ENCODE measurements around the gene MAN1C1. TPM values are rescaled to one million over a fixed set of nuclear protein-coding genes. Genes with fewer than 3 reads are reported as not detected.

The MAN1C1 gene
- polyA plus RNA-seq, 1 of the 3 experiments (the other 2 are of a cell fraction) = 0.20 TPM

DNA sequence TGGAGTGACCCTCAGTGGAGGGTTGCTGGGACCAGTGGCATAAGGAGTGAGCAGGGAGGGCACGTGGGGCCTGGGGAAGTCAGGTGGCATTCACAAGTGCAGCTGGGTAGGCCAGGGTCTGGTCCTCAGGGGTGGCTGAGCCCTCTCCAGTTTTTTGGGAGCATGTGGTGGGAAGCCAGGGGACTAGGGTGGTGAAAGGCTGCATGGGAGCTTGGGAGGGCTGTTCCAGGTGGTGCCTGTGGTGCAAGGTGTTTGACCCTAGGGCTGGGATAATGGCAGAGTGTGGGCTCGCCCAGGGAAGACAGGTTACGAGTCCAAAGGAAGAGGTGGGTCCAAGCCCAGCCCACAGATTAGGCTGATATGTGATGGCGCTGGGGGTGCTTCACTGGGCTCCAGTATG is 30.5 kb downstream of the MAN1C1 start:
- Histone ChIP-seq H3K4me1 (ENCODE audit: control insufficient read depth in 1 of 2, insufficient read depth in 2 of 2, low read depth in 1 of 2, low read length in 1 of 2) (no peaks in the 10 kb centered on the region; a peak in 1 of 4 replicates), H3K79me2 (ENCODE audit: insufficient read depth) (no peaks in the 10 kb centered on the region), H3K36me3 (replicated peaks in 1 of 2; ENCODE audit: control insufficient read depth in 1 of 2, insufficient read depth in 2 of 2, low read length in 1 of 2) (no peaks in the 10 kb centered on the region), H4K20me1 (ENCODE audit: insufficient read depth) (no peaks in the 10 kb centered on the region), H3K27me3 (ENCODE audit: insufficient read depth) (peaks cover 21% of the 10 kb centered on the region; the same call in 1 of the 2 replicates), H3F3A (replicated peaks; ENCODE audit: insufficient read depth) (no peaks in the 10 kb centered on the region), H3K9me3 (no peaks in the 10 kb centered on the region), H3K4me2 (no peak overlapping the region), H3K27ac (ENCODE audit: low read depth in 2 of 2, low read length in 1 of 2) (no peak overlapping the region), H3K9ac (no peak overlapping the region), H3K9me2 (no peaks in the 10 kb centered on the region), H2AFZ (ENCODE audit: low read depth) (no peak overlapping the region), H3K4me3 (ENCODE audit: low read depth in 2 of 2, low read length in 1 of 2) (no peak overlapping the region)
- DNase-seq = no peak
- ChIA-PET CTCF (interaction anchor here (1.2 to 1.3 kb wide), 2 partner anchors 8 to 74 kb away, joined by 3 to 4 read pairs; no protein-coding TSS in a partner anchor), POLR2A (no interaction called here)
- WGBS (ENCODE audit: low lambda C conversion rate) = 36% methylated on average over 4 of the region's 4 CpGs
- TF ChIP-seq JUND (IDR thresholded peaks at IDR 0.05) = no peak
- no peak for TF ChIP-seq ELF1 (IDR thresholded peaks at IDR 0.05)
- TF ChIP-seq MXI1 (IDR thresholded peaks at IDR 0.05; ENCODE audit: low read depth, low read length) = no peak
- TF ChIP-seq, protein P1, sequence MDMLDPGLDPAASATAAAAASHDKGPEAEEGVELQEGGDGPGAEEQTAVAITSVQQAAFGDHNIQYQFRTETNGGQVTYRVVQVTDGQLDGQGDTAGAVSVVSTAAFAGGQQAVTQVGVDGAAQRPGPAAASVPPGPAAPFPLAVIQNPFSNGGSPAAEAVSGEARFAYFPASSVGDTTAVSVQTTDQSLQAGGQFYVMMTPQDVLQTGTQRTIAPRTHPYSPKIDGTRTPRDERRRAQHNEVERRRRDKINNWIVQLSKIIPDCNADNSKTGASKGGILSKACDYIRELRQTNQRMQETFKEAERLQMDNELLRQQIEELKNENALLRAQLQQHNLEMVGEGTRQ (IDR thresholded peaks at IDR 0.05; ENCODE audit: borderline replicate concordance, low read depth, low read length) = no peak
- TF ChIP-seq RAD21 (IDR thresholded peaks at IDR 0.05; ENCODE audit: low read length) = no peak
- TF ChIP-seq TCF12 (IDR thresholded peaks at IDR 0.05) = no peak
- TF ChIP-seq, protein P2, sequence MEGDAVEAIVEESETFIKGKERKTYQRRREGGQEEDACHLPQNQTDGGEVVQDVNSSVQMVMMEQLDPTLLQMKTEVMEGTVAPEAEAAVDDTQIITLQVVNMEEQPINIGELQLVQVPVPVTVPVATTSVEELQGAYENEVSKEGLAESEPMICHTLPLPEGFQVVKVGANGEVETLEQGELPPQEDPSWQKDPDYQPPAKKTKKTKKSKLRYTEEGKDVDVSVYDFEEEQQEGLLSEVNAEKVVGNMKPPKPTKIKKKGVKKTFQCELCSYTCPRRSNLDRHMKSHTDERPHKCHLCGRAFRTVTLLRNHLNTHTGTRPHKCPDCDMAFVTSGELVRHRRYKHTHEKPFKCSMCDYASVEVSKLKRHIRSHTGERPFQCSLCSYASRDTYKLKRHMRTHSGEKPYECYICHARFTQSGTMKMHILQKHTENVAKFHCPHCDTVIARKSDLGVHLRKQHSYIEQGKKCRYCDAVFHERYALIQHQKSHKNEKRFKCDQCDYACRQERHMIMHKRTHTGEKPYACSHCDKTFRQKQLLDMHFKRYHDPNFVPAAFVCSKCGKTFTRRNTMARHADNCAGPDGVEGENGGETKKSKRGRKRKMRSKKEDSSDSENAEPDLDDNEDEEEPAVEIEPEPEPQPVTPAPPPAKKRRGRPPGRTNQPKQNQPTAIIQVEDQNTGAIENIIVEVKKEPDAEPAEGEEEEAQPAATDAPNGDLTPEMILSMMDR (IDR thresholded peaks at IDR 0.05) = no peak
- TF ChIP-seq SIN3A (IDR thresholded peaks at IDR 0.05; ENCODE audit: borderline replicate concordance, low read depth, low read length) = no peak
- TF ChIP-seq NRF1 (IDR thresholded peaks at IDR 0.05; ENCODE audit: low read depth, low read length) = no peak
- no peak for TF ChIP-seq RFX5 (IDR thresholded peaks at IDR 0.05; ENCODE audit: low read length)

DNA sequence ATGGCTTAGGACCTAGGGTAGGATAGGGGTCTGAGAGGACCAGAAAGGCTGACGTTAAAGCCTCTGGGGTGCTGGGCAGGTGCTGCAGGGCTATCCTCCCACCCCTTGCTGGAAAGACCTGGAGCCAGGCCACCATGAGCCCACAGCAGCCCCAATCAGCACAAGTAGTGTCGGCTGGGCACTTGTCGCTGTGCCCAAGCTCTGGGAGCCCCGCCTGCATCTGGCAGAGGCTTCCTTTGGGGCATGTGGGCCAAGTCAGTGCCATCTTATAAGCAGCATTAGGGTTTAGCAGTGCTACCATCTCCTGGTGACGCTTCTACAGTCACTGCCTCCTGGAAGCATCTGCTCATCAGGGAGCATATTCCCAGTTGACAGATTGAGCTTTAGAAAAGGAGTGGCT is 31.3 kb downstream of the MAN1C1 start:
- Histone ChIP-seq H3K36me3 (replicated peaks in 1 of 2; ENCODE audit: control insufficient read depth in 1 of 2, insufficient read depth in 2 of 2, low read length in 1 of 2) (no peaks in the 10 kb centered on the region), H3K79me2 (ENCODE audit: insufficient read depth) (no peaks in the 10 kb centered on the region), H3F3A (replicated peaks; ENCODE audit: insufficient read depth) (no peaks in the 10 kb centered on the region), H3K9ac (no peak overlapping the region), H3K27me3 (ENCODE audit: insufficient read depth) (peaks cover 26% of the 10 kb centered on the region; the same call in 1 of the 2 replicates), H3K4me3 (ENCODE audit: low read depth in 2 of 2, low read length in 1 of 2) (no peak overlapping the region), H3K9me3 (no peaks in the 10 kb centered on the region), H3K27ac (ENCODE audit: low read depth in 2 of 2, low read length in 1 of 2) (no peak overlapping the region), H3K4me1 (ENCODE audit: control insufficient read depth in 1 of 2, insufficient read depth in 2 of 2, low read depth in 1 of 2, low read length in 1 of 2) (no peaks in the 10 kb centered on the region; a peak in 1 of 4 replicates), H3K4me2 (no peak overlapping the region), H4K20me1 (ENCODE audit: insufficient read depth) (no peaks in the 10 kb centered on the region), H3K9me2 (no peaks in the 10 kb centered on the region), H2AFZ (ENCODE audit: low read depth) (no peak overlapping the region)
- CTCF ChIA-PET = interaction anchor here (1.2 to 1.3 kb wide), 2 partner anchors 9 to 75 kb away, joined by 3 to 4 read pairs; no protein-coding TSS in a partner anchor
- no CpG with 5 or more reads among the region's 5 CpGs for WGBS (ENCODE audit: low lambda C conversion rate)
- POLR2A ChIA-PET = no interaction called here
- DNase-seq = no peak
- TF ChIP-seq, protein P3, sequence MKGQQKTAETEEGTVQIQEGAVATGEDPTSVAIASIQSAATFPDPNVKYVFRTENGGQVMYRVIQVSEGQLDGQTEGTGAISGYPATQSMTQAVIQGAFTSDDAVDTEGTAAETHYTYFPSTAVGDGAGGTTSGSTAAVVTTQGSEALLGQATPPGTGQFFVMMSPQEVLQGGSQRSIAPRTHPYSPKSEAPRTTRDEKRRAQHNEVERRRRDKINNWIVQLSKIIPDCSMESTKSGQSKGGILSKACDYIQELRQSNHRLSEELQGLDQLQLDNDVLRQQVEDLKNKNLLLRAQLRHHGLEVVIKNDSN (IDR thresholded peaks at IDR 0.05; ENCODE audit: borderline replicate concordance, low read depth) = no peak
- TF ChIP-seq YY1 (IDR thresholded peaks at IDR 0.05; ENCODE audit: low read depth) (no peak), RXRA (IDR thresholded peaks at IDR 0.05; ENCODE audit: borderline replicate concordance, low read depth) (no peak), FOXM1 (IDR thresholded peaks at IDR 0.05; ENCODE audit: low read depth) (no peak), EP300 (IDR thresholded peaks at IDR 0.05; ENCODE audit: borderline replicate concordance in 1 of 2, low read depth in 1 of 2, low read length in 1 of 2) (no peak), GABPA (IDR thresholded peaks at IDR 0.05; ENCODE audit: low read depth) (no peak), NFIC (IDR thresholded peaks at IDR 0.05; ENCODE audit: borderline replicate concordance) (no peak)
- TF ChIP-seq, protein P2 (IDR thresholded peaks at IDR 0.05) = no peak
